ENCODE measurements around the gene RUBCN. TPM values are rescaled to one million over a fixed set of nuclear protein-coding genes. Genes with fewer than 3 reads are reported as not detected.

RUBCN gene
- total and polyA plus RNA-seq, 2 of the 13 experiments (the other 11 are each of a cell fraction or from before 2014, with no cell fraction given): 5.2 to 8.1 TPM

GRCh38 chr3:197686899-197687298 is 49.8 kb downstream of the RUBCN start:
- ChIA-PET CTCF (ENCODE audit: low intra/inter-chr PET ratio, low total read pairs) (no interaction called here), POLR2A (no interaction called here)
- no peak overlapping the region for H3K27ac ChIP-seq (ENCODE audit: extremely low read length, insufficient read depth, low read length)
- no TSS peak for BruUV-seq (replicated peaks)
- ATAC-seq (no peak), DNase-seq (ENCODE audit: low spot score) (no peak), FAIRE-seq (no peak)
- no peaks in the 10 kb centered on the region for H4K20me1 ChIP-seq (ENCODE audit: insufficient read depth, low read length)
- peaks cover 2 to 16% of the 10 kb centered on the region in 2 experiments; a peak in 4 of 5 replicates for H3K36me3 ChIP-seq (replicated peaks in 1 of 2; ENCODE audit: control insufficient read depth in 1 of 2, insufficient read depth in 2 of 2, low read length in 2 of 2)
- H3K27me3 ChIP-seq (ENCODE audit: control insufficient read depth in 1 of 2, insufficient read depth in 2 of 2, low read length in 2 of 2): no peaks in the 10 kb centered on the region
- H3K4me2 ChIP-seq (ENCODE audit: low read depth, low read length): no peak overlapping the region
- no peak for TF ChIP-seq E2F5 (CRISPR knock-in tag; conservative IDR thresholded peaks at IDR 0.05)
- no peak for TF ChIP-seq ZNF883 (CRISPR knock-in tag; IDR thresholded peaks at IDR 0.05; ENCODE audit: not compliant biosample characterization)
- TF ChIP-seq NPAS2 (CRISPR knock-in tag; IDR thresholded peaks at IDR 0.05; ENCODE audit: borderline replicate concordance): no peak
- no peak for TF ChIP-seq JUND (CRISPR knock-in tag; IDR thresholded peaks at IDR 0.05)
- TF ChIP-seq ZNF230 (CRISPR knock-in tag; IDR thresholded peaks at IDR 0.05): no peak
- no peak for TF ChIP-seq KLF13 (CRISPR knock-in tag; IDR thresholded peaks at IDR 0.05)
- TF ChIP-seq ZNF431 (CRISPR knock-in tag; IDR thresholded peaks at IDR 0.05; ENCODE audit: borderline replicate concordance, low read depth): no peak
- TF ChIP-seq MED1 (CRISPR knock-in tag; IDR thresholded peaks at IDR 0.05): no peak
- no peak for TF ChIP-seq MIER2 (CRISPR knock-in tag; IDR thresholded peaks at IDR 0.05)
- no peak for TF ChIP-seq ZNF740 (CRISPR knock-in tag; IDR thresholded peaks at IDR 0.05)
- TF ChIP-seq ZNF609 (CRISPR knock-in tag; IDR thresholded peaks at IDR 0.05; ENCODE audit: borderline replicate concordance): no peak
- TF ChIP-seq ZBTB7A (CRISPR knock-in tag; IDR thresholded peaks at IDR 0.05): no peak
- no peak for TF ChIP-seq SRY (CRISPR knock-in tag; IDR thresholded peaks at IDR 0.05)
- TF ChIP-seq SOX6 (IDR thresholded peaks at IDR 0.05): no peak
- TF ChIP-seq SOX6 (CRISPR knock-in tag; IDR thresholded peaks at IDR 0.05): no peak
- TF ChIP-seq REPIN1 (CRISPR knock-in tag; IDR thresholded peaks at IDR 0.05; ENCODE audit: borderline replicate concordance, low read depth): no peak
- no peak for TF ChIP-seq U2AF2 (IDR thresholded peaks at IDR 0.05; ENCODE audit: low read depth, low read length)
- TF ChIP-seq ZNF432 (CRISPR knock-in tag; IDR thresholded peaks at IDR 0.05; ENCODE audit: borderline replicate concordance): no peak
- TF ChIP-seq XBP1 (CRISPR knock-in tag; IDR thresholded peaks at IDR 0.05): no peak
- 92% methylated on average over 4 of the region's 4 CpGs for WGBS (ENCODE audit: low lambda C conversion rate)
- H3K9ac ChIP-seq (ENCODE audit: insufficient read depth, low read depth, low read length): no peak overlapping the region
- in situ Hi-C loops (cut with HindIII; ENCODE audit: extremely low pct_ligation_motif_present, low pct_unique_long_range_greater_than_20kb) (no loop called here), intact Hi-C loops (cut with micrococcal nuclease; ENCODE audit: unreplicated experiment) (no loop called here)
- no peaks in the 10 kb centered on the region for H3K9me3 ChIP-seq (ENCODE audit: low read length)
- H2AFZ ChIP-seq (ENCODE audit: low read length): no peak overlapping the region
- H3K4me3 ChIP-seq (replicated peaks in 1 of 3; ENCODE audit: insufficient read depth in 1 of 3, low read depth in 2 of 3, low read length in 3 of 3): no peak overlapping the region
- no peaks in the 10 kb centered on the region for H3K79me2 ChIP-seq (ENCODE audit: insufficient read depth, low read length)
- H3K4me1 ChIP-seq (ENCODE audit: insufficient read depth, low read length): no peaks in the 10 kb centered on the region
